H1 (cell line): ENCODE results near the gene UBAP2. TPM values are rescaled to one million over a fixed set of nuclear protein-coding genes. Genes with fewer than 3 reads are reported as not detected.

Experiments
- CTCF ChIA-PET: fragments of 300-600 bp; sonication (Branson Sonifier 250); formaldehyde crosslinking; loops from one replicate; lab custom pipeline; 2021; ENCODE audit not compliant: partially characterized antibody; lab: Charles Lee
- POLR2A ChIA-PET: fragments of 300-600 bp; sonication (Branson Sonifier 250); formaldehyde crosslinking; loops from one replicate; lab custom pipeline; 2021; ENCODE audit warnings: inconsistent platforms; ENCODE audit not compliant: partially characterized antibody; lab: Charles Lee
- DNase-seq, 2 experiments: peaks; one replicate each; pipeline versions ENCODE4 v3.0.0 to v3.0.0-alpha.2; 2010 to 2022; ENCODE audit warnings: low spot score in 2 of 2, low read depth in 1 of 2, mixed read lengths in 1 of 2
- FAIRE-seq: peaks from 2 replicates; lab custom pipeline; 2011; peaks lifted over from hg19 to GRCh38; lab: Jason Lieb, UNC
- H2AFZ ChIP-seq: 2 replicates; pipeline ENCODE4 v1.8.1; 2012; ENCODE audit warnings: low read length, inconsistent platforms
- H2AK5ac ChIP-seq: 2 replicates; pipeline ENCODE4 v1.6.1; 2013; ENCODE audit warnings: low read depth, low read length
- H2BK120ac ChIP-seq: replicated peaks from 2 replicates; pipeline ENCODE3; 2013; ENCODE audit warnings: low read depth, low read length, inconsistent platforms
- H2BK12ac ChIP-seq: 2 replicates; pipeline ENCODE4 v1.6.1; 2013; ENCODE audit warnings: low read depth, low read length
- H2BK15ac ChIP-seq: 2 replicates; pipeline ENCODE4 v1.6.1; 2013; ENCODE audit warnings: low read length
- H2BK20ac ChIP-seq: 2 replicates; pipeline ENCODE4 v1.6.1; 2013; ENCODE audit warnings: low read length
- H2BK5ac ChIP-seq: 2 replicates; pipeline ENCODE4 v1.6.1; 2013; ENCODE audit warnings: low read depth, low read length
- H3K14ac ChIP-seq: 2 replicates; pipeline ENCODE4 v1.6.1; 2013; ENCODE audit warnings: inconsistent platforms; ENCODE audit not compliant: insufficient read length
- H3K18ac ChIP-seq: 2 replicates; pipeline ENCODE4 v1.6.1; 2013; ENCODE audit warnings: low read length; ENCODE audit errors: extremely low read depth
- H3K23ac ChIP-seq: 2 replicates; pipeline ENCODE4 v1.6.1; 2013; ENCODE audit warnings: inconsistent platforms; ENCODE audit not compliant: insufficient read length
- H3K23me2 ChIP-seq: 2 replicates; pipeline ENCODE4 v1.6.1; 2013; ENCODE audit warnings: low read depth, low read length
- H3K27ac ChIP-seq: 2 replicates; pipeline ENCODE4 v1.6.1; 2011; ENCODE audit warnings: low read depth, low read length, inconsistent platforms
- H3K27me3 ChIP-seq, 4 experiments: replicated peaks in 1 of 4; 1 replicate in 1 of 4; 2 replicates in 3 of 4; pipeline versions ENCODE4 v1.6.1 to v1.8.1; 2011 to 2013; ENCODE audit warnings: low read length in 3 of 4, mild to moderate bottlenecking in 3 of 4, inconsistent platforms in 2 of 4, mixed read lengths in 2 of 4, moderate library complexity in 1 of 4; ENCODE audit not compliant: control insufficient read depth in 3 of 4, insufficient read depth in 3 of 4; ENCODE audit errors: extremely low read depth in 1 of 4
- H3K36me3 ChIP-seq, 4 experiments: 2 replicates each; pipeline versions ENCODE4 v1.6.1 to v1.8.1; 2011 to 2013; ENCODE audit warnings: mild to moderate bottlenecking in 4 of 4, low read length in 3 of 4, moderate library complexity in 2 of 4, control low read depth in 1 of 4, inconsistent platforms in 1 of 4; ENCODE audit not compliant: insufficient read depth in 4 of 4, control insufficient read depth in 2 of 4
- H3K4ac ChIP-seq: replicated peaks from 2 replicates; pipeline ENCODE3; 2013; ENCODE audit warnings: low read length, low read depth, mixed read lengths, inconsistent platforms; ENCODE audit not compliant: insufficient read length
- H3K4me1 ChIP-seq, 4 experiments: replicated peaks in 1 of 4; 1 replicate in 1 of 4; 2 replicates in 3 of 4; pipeline versions ENCODE4 v1.6.1 to v1.8.1; 2011 to 2013; ENCODE audit warnings: low read length in 3 of 4, inconsistent platforms in 2 of 4, mixed read lengths in 1 of 4; ENCODE audit not compliant: insufficient read depth in 4 of 4, control insufficient read depth in 3 of 4
- H3K4me2 ChIP-seq, 2 experiments: 2 replicates each; pipeline versions ENCODE4 v1.6.1 to v1.8.1; 2011 to 2013; ENCODE audit warnings: low read depth in 2 of 2, low read length in 2 of 2, control low read depth in 1 of 2, inconsistent platforms in 1 of 2, mild to moderate bottlenecking in 1 of 2; ENCODE audit not compliant: insufficient read depth in 1 of 2
- H3K4me3 ChIP-seq, 4 experiments: fragments of 200-600, 300-600 bp in 1 of 4; sonication (generic), shearing (Covaris generic), sonication (Bioruptor Twin) in 1 of 4; 2 replicates each; pipeline versions ENCODE4 v1.5.1 to v1.8.1; 2011 to 2016; ENCODE audit warnings: low read length in 4 of 4, low read depth in 3 of 4, control low read depth in 2 of 4, inconsistent platforms in 2 of 4, mild to moderate bottlenecking in 2 of 4, mixed read lengths in 1 of 4, moderate library complexity in 1 of 4; ENCODE audit not compliant: insufficient read depth in 2 of 4; ENCODE audit errors: extremely low read depth in 1 of 4
- H3K56ac ChIP-seq: replicated peaks from 2 replicates; pipeline ENCODE3; 2013; ENCODE audit warnings: low read depth, mild to moderate bottlenecking, mixed read lengths, low read length, inconsistent platforms; ENCODE audit not compliant: insufficient read length
- H3K79me1 ChIP-seq: 2 replicates; pipeline ENCODE4 v1.6.1; 2013; ENCODE audit warnings: low read depth, low read length, control low read depth
- H3K79me2 ChIP-seq, 2 experiments: 2 replicates each; pipeline versions ENCODE4 v1.6.1 to v1.8.1; 2012 to 2013; ENCODE audit warnings: low read length in 2 of 2, mild to moderate bottlenecking in 2 of 2, inconsistent platforms in 1 of 2; ENCODE audit not compliant: insufficient read depth in 2 of 2, control insufficient read depth in 1 of 2
- H3K9ac ChIP-seq, 4 experiments: replicated peaks in 1 of 4; 1 replicate in 1 of 4; 2 replicates in 3 of 4; pipeline versions ENCODE4 v1.6.1 to v1.8.1; 2011 to 2013; ENCODE audit warnings: low read depth in 3 of 4, low read length in 3 of 4, control low read depth in 2 of 4, mild to moderate bottlenecking in 2 of 4, moderate library complexity in 2 of 4, inconsistent platforms in 1 of 4; ENCODE audit errors: extremely low read depth in 1 of 4
- H3K9me3 ChIP-seq, 2 experiments: 2 replicates each; pipeline versions ENCODE4 v1.6.1 to v1.8.1; 2012 to 2013; ENCODE audit warnings: mild to moderate bottlenecking in 2 of 2, moderate library complexity in 2 of 2, control low read depth in 1 of 2, inconsistent platforms in 1 of 2, low read depth in 1 of 2, low read length in 1 of 2, mixed read lengths in 1 of 2; ENCODE audit not compliant: insufficient read depth in 2 of 2
- H4K20me1 ChIP-seq, 2 experiments: replicated peaks in 1 of 2; 2 replicates each; pipeline versions ENCODE3 to v1.8.1; 2011 to 2013; ENCODE audit warnings: inconsistent platforms in 2 of 2, low read length in 2 of 2, mild to moderate bottlenecking in 1 of 2; ENCODE audit not compliant: insufficient read depth in 2 of 2, control insufficient read depth in 1 of 2
- H4K5ac ChIP-seq: 2 replicates; pipeline ENCODE4 v1.6.1; 2013; ENCODE audit warnings: low read length, low read depth, mixed read lengths, inconsistent platforms; ENCODE audit not compliant: insufficient read length
- H4K8ac ChIP-seq: 2 replicates; pipeline ENCODE4 v1.8.0; 2013; ENCODE audit warnings: mild to moderate bottlenecking, moderate library complexity, low read length, inconsistent platforms; ENCODE audit not compliant: insufficient read depth; ENCODE audit errors: extremely low read depth
- H4K91ac ChIP-seq: replicated peaks from 2 replicates; pipeline ENCODE3; 2013; ENCODE audit warnings: low read length, mixed read lengths, inconsistent platforms; ENCODE audit not compliant: insufficient read length
- NANOG ChIP-seq: IDR thresholded peaks from 2 replicates; pipeline ENCODE4 v1.6.1; 2011; ENCODE audit warnings: low read length, low read depth, mild to moderate bottlenecking, inconsistent platforms; ENCODE audit not compliant: insufficient read depth, poor library complexity, severe bottlenecking
- WGBS, 2 experiments: shearing (Covaris generic) in 1 of 2; methylation state at CpG; one replicate each; pipeline versions ENCODE4 v1.1.6 to v1.1.7; 2013 to 2015; ENCODE audit warnings: low lambda C conversion rate in 2 of 2, mixed read lengths in 2 of 2, inconsistent platforms in 1 of 2, low coverage in 1 of 2, missing lambda C conversion rate in 1 of 2; ENCODE audit not compliant: insufficient replicate concordance in 2 of 2, insufficient coverage in 1 of 2, insufficient read length in 1 of 2; ENCODE audit errors: extremely low coverage in 1 of 2, missing lambda C conversion rate in 1 of 2; 5-methylcytosine and 5-hydroxymethylcytosine counted together
- polyA plus RNA-seq, 7 experiments: library from polyadenylated mRNA; depleted of rRNA in 3 of 7; stranded (reverse) in 5 of 7; unstranded in 2 of 7; fragments of >200 nt in 5 of 7; fragments of 200-250 nt in 2 of 7; gene quantifications; 1 replicate in 5 of 7; 2 replicates in 1 of 7; 4 replicates in 1 of 7; pipeline versions ENCODE4 v1.2.1 to v1.2.3, GENCODE V29; 2011 to 2013; ENCODE audit warnings: missing spikeins in 2 of 7, mixed read lengths in 2 of 7
- total RNA-seq: library from RNA; stranded (reverse); fragmentation: NEBNext Ultra II Directional; extraction: Animal tissue kit (Norgen Biotek cat#: 25700); gene quantifications from 2 replicates; pipeline ENCODE4 v1.2.1, GENCODE V29; 2021

The UBAP2 gene
- total and polyA plus RNA-seq, 2 of the 8 experiments (the other 6 are each of a cell fraction or from before 2014, with no cell fraction given) = 75.0 to 81.4 TPM

- no peak for DNase-seq
- Histone ChIP-seq H2BK12ac (no peak overlapping the region), H4K20me1 (peaks cover 0 to 7% of the 10 kb centered on the region in 2 experiments), H4K91ac (no peak overlapping the region), H3K27ac (no peak overlapping the region), H2AK5ac (no peak overlapping the region), H4K5ac (no peak overlapping the region), H3K4me3 (no peak overlapping the region), H3K18ac (no peak overlapping the region), H3K56ac (no peak overlapping the region), H3K27me3 (no peaks in the 10 kb centered on the region), H3K79me1 (no peaks in the 10 kb centered on the region; the same call in 1 of the 2 replicates), H3K4me1 (no peaks in the 10 kb centered on the region), H2BK120ac (no peak overlapping the region), H2BK15ac (no peak overlapping the region), H2AFZ (no peak overlapping the region), H3K36me3 (peaks cover 23 to 69% (median 47%) of the 10 kb centered on the region in 4 experiments), H2BK20ac (no peak overlapping the region), H3K4me2 (no peak overlapping the region), H2BK5ac (no peak overlapping the region), H3K4ac (no peak overlapping the region), H4K8ac (no peak overlapping the region), H3K23ac (no peak overlapping the region), H3K79me2 (peaks cover 0 to 2% of the 10 kb centered on the region in 2 experiments; a peak in 1 of 4 replicates), H3K9ac (no peak overlapping the region), H3K23me2 (no peaks in the 10 kb centered on the region), H3K9me3 (no peaks in the 10 kb centered on the region), H3K14ac (no peak overlapping the region)
- WGBS, 2 experiments = 94% methylated on average over 3 of the region's 3 CpGs; no CpG with 5 or more reads in 1 of the 2 experiments
- ChIA-PET POLR2A (no interaction called here), CTCF (no interaction called here)
- no peak for FAIRE-seq
- no peak for TF ChIP-seq NANOG
Measured at GRCh38 chr9:33946779-33947535, 101.7 kb downstream of the UBAP2 start.
